ENCODE results near the gene TRIM3. TPM values are rescaled to one million over a fixed set of nuclear protein-coding genes. Genes with fewer than 3 reads are reported as not detected.
A peak's percentile ranks its signal among the peaks of the same experiment; 100 is the strongest.

The TRIM3 gene
- total RNA-seq, 1 donor from 2014 or later = 33.8 TPM

GRCh38 chr11:6505577-6506240 is 32.0 kb upstream of the TRIM3 start:
- no peak overlapping the region for H3K4me3 ChIP-seq
- peaks cover 0 to 19% of the 10 kb centered on the region in 2 donors for H3K36me3 ChIP-seq
- peak overlapping the region in 1 of 2 donors; percentile 15 for H3K27ac ChIP-seq
- no peak for DNase-seq (ENCODE audit: low spot score in 2 of 2)
- intact Hi-C loops (cut with DNase I) = loop anchor here (2.0 to 5.0 kb wide), 3 partner anchors 63 to 127 kb away; partner anchors contain the start of gene SMPD1
- no peaks in the 10 kb centered on the region for H3K9me3 ChIP-seq
- H3K4me1 ChIP-seq = no peaks in the 10 kb centered on the region
- H3K27me3 ChIP-seq = no peaks in the 10 kb centered on the region
- peak; percentile 55 to 70 (median 62) for TF ChIP-seq CTCF (IDR thresholded peaks at IDR 0.05)

- H3K36me3 ChIP-seq = peaks cover 0 to 19% of the 10 kb centered on the region in 2 donors
- H3K4me3 ChIP-seq = no peak overlapping the region
- no peak overlapping the region for H3K27ac ChIP-seq
- H3K4me1 ChIP-seq = no peaks in the 10 kb centered on the region
- H3K27me3 ChIP-seq = no peaks in the 10 kb centered on the region
- DNase-seq (ENCODE audit: low spot score in 2 of 2) = no peak
- intact Hi-C loops (cut with DNase I) = loop anchor here (2.0 kb wide), 2 partner anchors 61 to 125 kb away; no protein-coding TSS in a partner anchor
- no peaks in the 10 kb centered on the region for H3K9me3 ChIP-seq
- TF ChIP-seq CTCF (IDR thresholded peaks at IDR 0.05) = no peak
Observed at GRCh38 chr11:6504166-6504565, 30.4 kb upstream of the TRIM3 start.

GRCh38 chr11:6502382-6502781 is 28.6 kb upstream of the TRIM3 start:
- intact Hi-C loops (cut with DNase I) = no loop called here
- TF ChIP-seq CTCF (IDR thresholded peaks at IDR 0.05) = no peak
- Histone ChIP-seq H3K36me3 (peaks cover 0 to 19% of the 10 kb centered on the region in 2 donors), H3K4me3 (no peak overlapping the region), H3K4me1 (peaks cover 3 to 6% of the 10 kb centered on the region in 2 donors), H3K27me3 (no peaks in the 10 kb centered on the region), H3K9me3 (no peaks in the 10 kb centered on the region), H3K27ac (no peak overlapping the region)
- DNase-seq (ENCODE audit: low spot score in 2 of 2) = no peak

- no peak for DNase-seq (ENCODE audit: low spot score in 2 of 2)
- peaks cover 0 to 14% of the 10 kb centered on the region in 2 donors for H3K36me3 ChIP-seq
Observed at GRCh38 chr11:6498544-6498943, 24.8 kb upstream of the TRIM3 start.

GRCh38 chr11:6498121-6498520 is 24.4 kb upstream of the TRIM3 start:
- DNase-seq (ENCODE audit: low spot score in 2 of 2) = no peak
- Histone ChIP-seq H3K4me3 (peak overlapping the region in 1 of 2 donors; percentile 41), H3K27ac (peak overlapping the region; percentile 3 to 61), H3K4me1 (peaks cover 3 to 6% of the 10 kb centered on the region in 2 donors), H3K9me3 (no peaks in the 10 kb centered on the region), H3K27me3 (no peaks in the 10 kb centered on the region), H3K36me3 (peaks cover 0 to 14% of the 10 kb centered on the region in 2 donors)
- TF ChIP-seq CTCF (IDR thresholded peaks at IDR 0.05) = no peak
- intact Hi-C loops (cut with DNase I) = no loop called here

More at GRCh38 chr11:6498544-6498943, 24.8 kb upstream of the TRIM3 start:
- TF ChIP-seq CTCF (IDR thresholded peaks at IDR 0.05) = no peak
- H3K4me1 ChIP-seq = peaks cover 3 to 6% of the 10 kb centered on the region in 2 donors
- no peaks in the 10 kb centered on the region for H3K9me3 ChIP-seq
- H3K27me3 ChIP-seq = no peaks in the 10 kb centered on the region
- H3K4me3 ChIP-seq = no peak overlapping the region
- peak overlapping the region; percentile 3 to 61 for H3K27ac ChIP-seq
- intact Hi-C loops (cut with DNase I) = no loop called here

All from ascending aorta (tissue), 2 donors.